Neural cell (in vitro differentiated cells): Measurements from ENCODE around the gene ADTRP. TPM values are rescaled to one million over a fixed set of nuclear protein-coding genes. Genes with fewer than 3 reads are reported as not detected.

ENCODE experiments used
- H2AFZ ChIP-seq: fragments of 200-600, 300-800 bp; sonication (generic), shearing (Covaris generic); 2 replicates; pipeline ENCODE4 v1.6.0; 2014; ENCODE audit warnings: low read depth, mild to moderate bottlenecking, antibody characterized with exemption, low read length, moderate library complexity
- H3F3A ChIP-seq: fragments of 200-600 bp; shearing (Covaris generic); 2 replicates; pipeline ENCODE4 v1.6.1; 2016; ENCODE audit warnings: mild to moderate bottlenecking, moderate library complexity, mixed read lengths, antibody characterized with exemption, low read length; ENCODE audit not compliant: insufficient read depth, poor library complexity, severe bottlenecking
- H3K27ac ChIP-seq: fragments of 200-600, 300-800 bp; sonication (generic), shearing (Covaris generic); 2 replicates; pipeline ENCODE4 v1.5.1; 2014; ENCODE audit warnings: mild to moderate bottlenecking, low read length, moderate library complexity
- H3K27me3 ChIP-seq: fragments of 300-800, 200-600 bp; sonication (generic), shearing (Covaris generic); 2 replicates; pipeline ENCODE4 v1.6.0; 2014; ENCODE audit warnings: mild to moderate bottlenecking, low read depth, low read length, moderate library complexity; ENCODE audit not compliant: insufficient read depth
- H3K36me3 ChIP-seq: fragments of 300-800, 200-600 bp; sonication (generic), shearing (Covaris generic); 2 replicates; pipeline ENCODE4 v1.5.1; 2014; ENCODE audit warnings: mild to moderate bottlenecking, antibody characterized with exemption, low read length, moderate library complexity; ENCODE audit not compliant: insufficient read depth
- H3K4me2 ChIP-seq: fragments of 300-800, 200-600 bp; sonication (generic), shearing (Covaris generic); 2 replicates; pipeline ENCODE4 v1.6.0; 2014; ENCODE audit warnings: mild to moderate bottlenecking, low read length
- H3K4me3 ChIP-seq: fragments of 300-800, 200-600 bp; sonication (generic), shearing (Covaris generic); 2 replicates; pipeline ENCODE4 v1.5.1; 2014; ENCODE audit warnings: mild to moderate bottlenecking, low read length, moderate library complexity
- H3K79me2 ChIP-seq: fragments of 200-600 bp; shearing (Covaris generic); replicated peaks from 2 replicates; pipeline ENCODE4 v1.6.0; 2014; ENCODE audit warnings: mild to moderate bottlenecking, low read length, moderate library complexity; ENCODE audit not compliant: insufficient read depth
- H3K9ac ChIP-seq: fragments of 300-800, 200-600 bp; sonication (generic), shearing (Covaris generic); 2 replicates; pipeline ENCODE4 v1.6.1; 2016; ENCODE audit warnings: mild to moderate bottlenecking, low read length, mixed read lengths
- H3K9me2 ChIP-seq: fragments of 200-600 bp; shearing (Covaris generic); 2 replicates; pipeline ENCODE4 v1.6.1; 2016; ENCODE audit warnings: mild to moderate bottlenecking, low read length, mixed read lengths; ENCODE audit not compliant: insufficient read depth
- H3K9me3 ChIP-seq: fragments of 200-600, 300-800 bp; sonication (generic), shearing (Covaris generic); 2 replicates; pipeline ENCODE4 v1.6.1; 2016; ENCODE audit warnings: mild to moderate bottlenecking, mixed run types, low read length, moderate library complexity, mixed read lengths
- H4K20me1 ChIP-seq: fragments of 200-600 bp; shearing (Covaris generic); 2 replicates; pipeline ENCODE4 v1.6.1; 2016; ENCODE audit warnings: mild to moderate bottlenecking, mixed run types; ENCODE audit not compliant: insufficient read depth
- CTCF ChIP-seq: fragments of 450-650 bp; IDR thresholded peaks from 2 replicates; pipeline ENCODE4 v1.5.1; 2014; ENCODE audit warnings: antibody characterized with exemption, mild to moderate bottlenecking, moderate library complexity; ENCODE audit not compliant: poor library complexity, severe bottlenecking
- EP300 ChIP-seq: fragments of 450-650 bp; conservative IDR thresholded peaks from 2 replicates; pipeline ENCODE4 v1.6.1; 2014; ENCODE audit warnings: antibody characterized with exemption, mild to moderate bottlenecking, moderate library complexity; ENCODE audit not compliant: poor library complexity, severe bottlenecking
- EZH2 ChIP-seq: fragments of 200-600, 300-800 bp; shearing (Covaris generic), sonication (generic); IDR thresholded peaks from 2 replicates; pipeline ENCODE4 v1.6.1; 2014; ENCODE audit warnings: antibody characterized with exemption, low read length, borderline replicate concordance, mild to moderate bottlenecking; ENCODE audit not compliant: insufficient read depth, poor library complexity, severe bottlenecking
- MXI1 ChIP-seq: fragments of 450-650 bp; conservative IDR thresholded peaks from 2 replicates; pipeline ENCODE4 v1.6.1; 2014; ENCODE audit warnings: antibody characterized with exemption, mild to moderate bottlenecking; ENCODE audit not compliant: poor library complexity, severe bottlenecking
- POLR2AphosphoS5 ChIP-seq: IDR thresholded peaks from 2 replicates; pipeline ENCODE4 v1.6.1; 2012
- RAD21 ChIP-seq: fragments of 450-650 bp; conservative IDR thresholded peaks from 2 replicates; pipeline ENCODE4 v1.6.1; 2014; ENCODE audit warnings: antibody characterized with exemption, mild to moderate bottlenecking, moderate library complexity
- SMC3 ChIP-seq: fragments of 450-650 bp; conservative IDR thresholded peaks from 2 replicates; pipeline ENCODE4 v1.6.1; 2014; ENCODE audit warnings: antibody characterized with exemption, mild to moderate bottlenecking, moderate library complexity; ENCODE audit not compliant: poor library complexity
- TAF1 ChIP-seq: IDR thresholded peaks from 2 replicates; pipeline ENCODE4 v1.6.1; 2012; ENCODE audit warnings: low read depth
- polyA plus RNA-seq: library from polyadenylated mRNA; depleted of rRNA; stranded (reverse); fragments of >200 nt; gene quantifications from 2 replicates; pipeline ENCODE4 v1.2.3, GENCODE V29; 2014
- TF ChIP-seq, protein P1 (sequence below): IDR thresholded peaks from 2 replicates; pipeline ENCODE4 v1.6.1; 2012; ENCODE audit warnings: borderline replicate concordance

The ADTRP gene
- polyA plus RNA-seq, 1 donor from 2014 or later: not detected

DNA sequence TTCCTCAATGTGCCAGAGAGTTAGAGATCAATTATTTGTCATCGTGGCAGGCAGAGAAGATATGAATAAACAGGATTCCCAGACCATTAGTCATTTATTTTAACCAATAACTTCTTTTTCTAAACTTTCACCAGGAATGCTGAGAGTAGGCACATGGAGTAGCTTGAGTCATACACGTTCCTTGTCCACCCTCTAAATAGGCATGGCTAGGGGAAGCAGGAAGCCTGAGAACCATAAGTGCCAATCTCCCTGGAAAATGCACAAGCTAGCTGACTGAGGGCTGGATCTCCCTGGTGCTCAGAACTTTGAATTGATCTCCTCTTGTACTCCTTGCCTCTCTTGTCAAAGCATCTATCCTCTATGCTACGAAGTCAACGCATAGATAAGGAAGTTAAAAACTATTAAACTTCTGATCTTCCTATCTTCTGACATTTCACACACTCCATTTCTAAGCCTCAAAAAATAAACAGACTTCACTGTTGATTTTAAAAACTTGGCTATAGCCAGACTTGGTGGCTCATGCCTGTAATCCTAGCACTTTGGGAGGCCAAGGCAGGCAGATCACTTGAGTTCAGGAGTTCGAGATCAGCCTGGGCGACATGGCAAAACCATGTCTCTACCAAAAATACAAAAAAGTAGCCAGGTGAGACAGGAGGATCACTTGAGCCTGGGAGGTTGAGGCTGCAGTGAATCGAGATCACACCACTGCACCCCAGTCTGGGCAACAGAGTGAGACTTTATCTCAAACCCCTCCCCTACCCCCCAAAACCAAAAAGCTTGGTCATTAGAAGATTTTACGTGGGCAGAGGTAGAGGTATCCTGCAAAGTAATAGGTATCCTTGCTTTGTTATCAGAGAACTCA is 11.8 kb downstream of the ADTRP start:
- Histone ChIP-seq H3K9me2 (no peaks in the 10 kb centered on the region), H3F3A (no peaks in the 10 kb centered on the region)

GRCh38 chr6:11766043-11766442 is 12.6 kb downstream of the ADTRP start:
- Histone ChIP-seq H3K27me3 (no peaks in the 10 kb centered on the region), H3K4me3 (no peak overlapping the region), H3K9ac (no peak overlapping the region), H3K9me3 (no peaks in the 10 kb centered on the region), H3F3A (no peaks in the 10 kb centered on the region), H3K27ac (no peak overlapping the region), H4K20me1 (no peaks in the 10 kb centered on the region), H3K79me2 (no peaks in the 10 kb centered on the region), H3K36me3 (no peaks in the 10 kb centered on the region), H3K9me2 (no peaks in the 10 kb centered on the region), H2AFZ (no peak overlapping the region), H3K4me2 (no peak overlapping the region)
- TF ChIP-seq, protein P1, sequence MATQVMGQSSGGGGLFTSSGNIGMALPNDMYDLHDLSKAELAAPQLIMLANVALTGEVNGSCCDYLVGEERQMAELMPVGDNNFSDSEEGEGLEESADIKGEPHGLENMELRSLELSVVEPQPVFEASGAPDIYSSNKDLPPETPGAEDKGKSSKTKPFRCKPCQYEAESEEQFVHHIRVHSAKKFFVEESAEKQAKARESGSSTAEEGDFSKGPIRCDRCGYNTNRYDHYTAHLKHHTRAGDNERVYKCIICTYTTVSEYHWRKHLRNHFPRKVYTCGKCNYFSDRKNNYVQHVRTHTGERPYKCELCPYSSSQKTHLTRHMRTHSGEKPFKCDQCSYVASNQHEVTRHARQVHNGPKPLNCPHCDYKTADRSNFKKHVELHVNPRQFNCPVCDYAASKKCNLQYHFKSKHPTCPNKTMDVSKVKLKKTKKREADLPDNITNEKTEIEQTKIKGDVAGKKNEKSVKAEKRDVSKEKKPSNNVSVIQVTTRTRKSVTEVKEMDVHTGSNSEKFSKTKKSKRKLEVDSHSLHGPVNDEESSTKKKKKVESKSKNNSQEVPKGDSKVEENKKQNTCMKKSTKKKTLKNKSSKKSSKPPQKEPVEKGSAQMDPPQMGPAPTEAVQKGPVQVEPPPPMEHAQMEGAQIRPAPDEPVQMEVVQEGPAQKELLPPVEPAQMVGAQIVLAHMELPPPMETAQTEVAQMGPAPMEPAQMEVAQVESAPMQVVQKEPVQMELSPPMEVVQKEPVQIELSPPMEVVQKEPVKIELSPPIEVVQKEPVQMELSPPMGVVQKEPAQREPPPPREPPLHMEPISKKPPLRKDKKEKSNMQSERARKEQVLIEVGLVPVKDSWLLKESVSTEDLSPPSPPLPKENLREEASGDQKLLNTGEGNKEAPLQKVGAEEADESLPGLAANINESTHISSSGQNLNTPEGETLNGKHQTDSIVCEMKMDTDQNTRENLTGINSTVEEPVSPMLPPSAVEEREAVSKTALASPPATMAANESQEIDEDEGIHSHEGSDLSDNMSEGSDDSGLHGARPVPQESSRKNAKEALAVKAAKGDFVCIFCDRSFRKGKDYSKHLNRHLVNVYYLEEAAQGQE: no peak
- TF ChIP-seq POLR2AphosphoS5 (no peak), TAF1 (no peak), CTCF (no peak), EP300 (no peak), MXI1 (no peak), EZH2 (no peak)

More for the DNA sequence above, 11.8 kb downstream of the ADTRP start:
- Histone ChIP-seq H3K36me3 (no peaks in the 10 kb centered on the region), H3K4me3 (no peak overlapping the region), H2AFZ (no peak overlapping the region), H3K27ac (no peak overlapping the region), H3K4me2 (no peak overlapping the region), H3K9me3 (no peaks in the 10 kb centered on the region), H3K79me2 (no peaks in the 10 kb centered on the region), H3K27me3 (no peaks in the 10 kb centered on the region), H4K20me1 (no peaks in the 10 kb centered on the region), H3K9ac (no peak overlapping the region)
- TF ChIP-seq MXI1: no peak
- no peak for TF ChIP-seq RAD21
- TF ChIP-seq, protein P1: no peak
- TF ChIP-seq CTCF: no peak
- TF ChIP-seq TAF1: no peak
- no peak for TF ChIP-seq EZH2
- TF ChIP-seq SMC3: no peak
- TF ChIP-seq POLR2AphosphoS5: no peak
- no peak for TF ChIP-seq EP300
